Mucosa of rectum (tissue), 2 donors: Measurements from ENCODE around the gene RNF167.

Experiments
- H3K27ac ChIP-seq, 2 donors: one replicate each; pipeline ENCODE4 v1.7.0; 2013; ENCODE audit warnings: inconsistent platforms in 2 of 2, low read depth in 2 of 2, low read length in 2 of 2
- H3K27me3 ChIP-seq, 2 donors: one replicate each; pipeline ENCODE4 v1.7.0; 2013; ENCODE audit warnings: low read length in 2 of 2; ENCODE audit not compliant: control insufficient read depth in 2 of 2, insufficient read depth in 2 of 2
- H3K36me3 ChIP-seq, 2 donors: one replicate each; pipeline ENCODE4 v1.7.0; 2013; ENCODE audit warnings: low read length in 2 of 2; ENCODE audit not compliant: control insufficient read depth in 2 of 2, insufficient read depth in 2 of 2
- H3K4me1 ChIP-seq, 2 donors: one replicate each; pipeline ENCODE4 v1.7.0; 2013; ENCODE audit warnings: low read length in 2 of 2, mild to moderate bottlenecking in 1 of 2; ENCODE audit not compliant: control insufficient read depth in 2 of 2, insufficient read depth in 2 of 2
- H3K4me3 ChIP-seq, 2 donors: one replicate each; pipeline ENCODE4 v1.7.0; 2013; ENCODE audit warnings: low read length in 2 of 2
- H3K9ac ChIP-seq, 2 donors: one replicate each; pipeline ENCODE4 v1.7.0; 2013; ENCODE audit warnings: low read length in 2 of 2, low read depth in 1 of 2, mild to moderate bottlenecking in 1 of 2
- H3K9me3 ChIP-seq, 2 donors: one replicate each; pipeline ENCODE4 v1.7.0; 2013; ENCODE audit warnings: low read length in 2 of 2; ENCODE audit not compliant: control insufficient read depth in 2 of 2
- donor health status: healthy.
- donor health status: Normal muscosa, but diverticular disease.

The RNF167 gene

GRCh38 chr17:4953451-4953961 lies 13.4 kb downstream of the RNF167 start:
- no peak overlapping the region for H3K27ac ChIP-seq
- H3K9ac ChIP-seq, result no peak overlapping the region
- H3K4me3 ChIP-seq, result no peak overlapping the region
- no peaks in the 10 kb centered on the region for H3K27me3 ChIP-seq
- no peaks in the 10 kb centered on the region for H3K9me3 ChIP-seq
- no peaks in the 10 kb centered on the region for H3K36me3 ChIP-seq
- H3K4me1 ChIP-seq, result peaks cover 8 to 10% of the 10 kb centered on the region in 2 donors

GRCh38 chr17:4955091-4955490 lies 15.0 kb downstream of the RNF167 start:
- Histone ChIP-seq H3K4me3 (no peak overlapping the region), H3K4me1 (peaks cover 16 to 17% of the 10 kb centered on the region in 2 donors), H3K27ac (no peak overlapping the region), H3K27me3 (no peaks in the 10 kb centered on the region), H3K36me3 (peaks cover 5 to 7% of the 10 kb centered on the region in 2 donors), H3K9me3 (no peaks in the 10 kb centered on the region), H3K9ac (no peak overlapping the region)

GRCh38 chr17:4956493-4957061 lies 16.5 kb downstream of the RNF167 start:
- Histone ChIP-seq H3K4me1 (peaks cover 9% of the 10 kb centered on the region in 2 donors), H3K27me3 (no peaks in the 10 kb centered on the region), H3K4me3 (no peak overlapping the region), H3K27ac (no peak overlapping the region), H3K36me3 (peaks cover 8 to 12% of the 10 kb centered on the region in 2 donors), H3K9ac (no peak overlapping the region), H3K9me3 (no peaks in the 10 kb centered on the region)

GRCh38 chr17:4958102-4958501 lies 18.0 kb downstream of the RNF167 start:
- Histone ChIP-seq H3K9me3 (no peaks in the 10 kb centered on the region), H3K27ac (no peak overlapping the region), H3K9ac (no peak overlapping the region), H3K4me3 (no peak overlapping the region), H3K27me3 (no peaks in the 10 kb centered on the region), H3K4me1 (peaks cover 9% of the 10 kb centered on the region in 2 donors), H3K36me3 (peaks cover 8 to 14% of the 10 kb centered on the region in 2 donors)

- no peaks in the 10 kb centered on the region for H3K27me3 ChIP-seq
- H3K4me1 ChIP-seq, result peaks cover 9% of the 10 kb centered on the region in 2 donors
- H3K9me3 ChIP-seq, result no peaks in the 10 kb centered on the region
- no peak overlapping the region for H3K9ac ChIP-seq
- H3K27ac ChIP-seq, result peak overlapping the region in 1 of 2 donors; percentile 26
- H3K4me3 ChIP-seq, result no peak overlapping the region
- peaks cover 8 to 14% of the 10 kb centered on the region in 2 donors for H3K36me3 ChIP-seq
Observed at GRCh38 chr17:4959261-4959965, 19.3 kb downstream of the RNF167 start.

- Histone ChIP-seq H3K27ac (no peak overlapping the region), H3K9me3 (no peaks in the 10 kb centered on the region), H3K4me3 (no peak overlapping the region), H3K4me1 (peaks cover 9% of the 10 kb centered on the region in 2 donors), H3K27me3 (no peaks in the 10 kb centered on the region), H3K36me3 (peaks cover 8 to 14% of the 10 kb centered on the region in 2 donors), H3K9ac (no peak overlapping the region)
Observed at GRCh38 chr17:4960279-4960922, 20.3 kb downstream of the RNF167 start.

GRCh38 chr17:4965311-4965986 lies 25.4 kb downstream of the RNF167 start:
- H3K9me3 ChIP-seq, result no peaks in the 10 kb centered on the region
- H3K9ac ChIP-seq, result no peak overlapping the region
- H3K36me3 ChIP-seq, result peaks cover 12 to 14% of the 10 kb centered on the region in 2 donors
- peaks cover 17 to 19% of the 10 kb centered on the region in 2 donors for H3K4me1 ChIP-seq
- H3K27me3 ChIP-seq, result no peaks in the 10 kb centered on the region
- no peak overlapping the region for H3K27ac ChIP-seq
- H3K4me3 ChIP-seq, result no peak overlapping the region

- H3K27me3 ChIP-seq, result no peaks in the 10 kb centered on the region
- H3K4me1 ChIP-seq, result peaks cover 17 to 19% of the 10 kb centered on the region in 2 donors
- no peaks in the 10 kb centered on the region for H3K9me3 ChIP-seq
- H3K9ac ChIP-seq, result peak overlapping the region; percentile 85 to 96
- H3K4me3 ChIP-seq, result peak overlapping the region; percentile 90 to 96
- peaks cover 13 to 19% of the 10 kb centered on the region in 2 donors for H3K36me3 ChIP-seq
- H3K27ac ChIP-seq, result peak overlapping the region; percentile 96 to 97
Observed at GRCh38 chr17:4966844-4967538, 26.9 kb downstream of the RNF167 start.

GRCh38 chr17:4967539-4968485 lies 27.7 kb downstream of the RNF167 start, which contains the start of gene SPAG7:
SPAG7 (minus strand) TSS chr17:4967817; CDS start chr17:4967804, 13 bp downstream.
- H3K4me1 ChIP-seq, result peaks cover 17 to 19% of the 10 kb centered on the region in 2 donors
- peak within 1 kb of the TSS; percentile 90 to 96 for H3K4me3 ChIP-seq

More at GRCh38 chr17:4967539-4968485, 27.7 kb downstream of the RNF167 start, which contains the start of gene SPAG7:
- H3K27ac ChIP-seq, result peak within 1 kb of the TSS; percentile 96 to 97
- no peaks in the 10 kb centered on the region for H3K27me3 ChIP-seq
- H3K9me3 ChIP-seq, result no peaks in the 10 kb centered on the region
- H3K36me3 ChIP-seq, result peaks cover 18 to 27% of the 10 kb centered on the region in 2 donors
- peak within 1 kb of the TSS; percentile 85 to 96 for H3K9ac ChIP-seq
